Sigmoid colon (tissue), 7 donors: ENCODE measurements around the gene METAP1. TPM values are rescaled to one million over a fixed set of nuclear protein-coding genes. Genes with fewer than 3 reads are reported as not detected.

Experiments used
- DNase-seq: peaks from one replicate; pipeline ENCODE4 v3.0.0-alpha.2; 2019
- H3K27ac ChIP-seq, 4 donors: fragments of 200-600 bp; sonication (generic); one replicate each; pipeline ENCODE4 v1.5.1; 2016 to 2019; ENCODE audit warnings: mild to moderate bottlenecking in 1 of 4
- H3K27me3 ChIP-seq, 3 donors: fragments of 200-600 bp; sonication (generic); one replicate each; pipeline ENCODE4 v1.5.1; 2019; ENCODE audit warnings: mild to moderate bottlenecking in 1 of 3
- H3K36me3 ChIP-seq, 4 donors: fragments of 200-600 bp; sonication (generic); one replicate each; pipeline ENCODE4 v1.5.1; 2016 to 2019
- H3K4me1 ChIP-seq, 4 donors: fragments of 200-600 bp; sonication (generic); one replicate each; pipeline ENCODE4 v1.5.1; 2017 to 2019
- H3K4me3 ChIP-seq, 4 donors: fragments of 200-600 bp; sonication (generic); one replicate each; pipeline ENCODE4 v1.5.1; 2017 to 2019; ENCODE audit warnings: mild to moderate bottlenecking in 2 of 4, moderate library complexity in 1 of 4
- H3K9me3 ChIP-seq, 4 donors: fragments of 200-600 bp in 3 of 4; sonication (generic) in 3 of 4; one replicate each; pipeline versions ENCODE4 v1.5.1 to v1.6.1; 2013 to 2019
- CTCF ChIP-seq, 4 experiments: fragments of 450-650 bp in 3 of 4; fragments of 200-600 bp in 1 of 4; IDR thresholded peaks; one replicate each; pipeline ENCODE4 v1.5.1; 2016 to 2019; ENCODE audit warnings: antibody characterized with exemption in 4 of 4, mild to moderate bottlenecking in 3 of 4, moderate library complexity in 2 of 4
- EP300 ChIP-seq, 4 donors: sonication (generic); formaldehyde crosslinking; IDR thresholded peaks; one replicate each; pipeline ENCODE4 v1.6.1; 2017; ENCODE audit warnings: antibody characterized with exemption in 4 of 4
- POLR2A ChIP-seq, 2 donors: fragments of 450-650 bp; IDR thresholded peaks; one replicate each; pipeline ENCODE4 v1.6.1; 2016; ENCODE audit warnings: antibody characterized with exemption in 2 of 2, mild to moderate bottlenecking in 2 of 2, moderate library complexity in 2 of 2
- POLR2AphosphoS5 ChIP-seq, 4 donors: sonication (generic); formaldehyde crosslinking; IDR thresholded peaks; one replicate each; pipeline ENCODE4 v1.6.1; 2017; ENCODE audit warnings: antibody characterized with exemption in 4 of 4
- WGBS, 2 donors: extraction: QIAGEN DNeasy Blood & Tissue Kit; methylation state at CpG; one replicate each; pipeline ENCODE4 v1.1.7; 2013; 5-methylcytosine and 5-hydroxymethylcytosine counted together
- intact Hi-C: fragments of 100-400 bp; cut with DNase I; formaldehyde crosslinking; loops from one replicate; pipeline ENCODE4 v1.15.1; 2023
- polyA plus RNA-seq, 3 donors: library from polyadenylated mRNA; stranded (reverse); fragments of 200-250 nt; gene quantifications; one replicate each; pipeline ENCODE4 v1.2.3, GENCODE V29; 2013
- total RNA-seq, 4 donors: library from RNA; depleted of rRNA; stranded (reverse); fragments of >200 nt; gene quantifications; one replicate each; pipeline ENCODE4 v1.1.0, GENCODE V29; 2016
- donor health status: healthy with polysubstance abuse.
- donor health status: Bipolar disorder and iron deficiency.
- donor health status: healthy.

The METAP1 gene
- total and polyA plus RNA-seq, 7 donors: 34.2 to 56.0 (median 48.6) TPM

GRCh38 chr4:98994474-98995182, 893 bp upstream of the METAP1 start:
- Histone ChIP-seq H3K36me3 (no peaks in the 10 kb centered on the region), H3K27ac (peak overlapping the region; percentile 85 to 94 (median 91)), H3K4me1 (peaks cover 0 to 23% (median 13%) of the 10 kb centered on the region in 4 donors), H3K9me3 (no peaks in the 10 kb centered on the region), H3K27me3 (no peaks in the 10 kb centered on the region), H3K4me3 (peak overlapping the region; percentile 30 to 94 (median 82))
- no peak for DNase-seq
- WGBS, 2 donors: 44 to 53% methylated on average over 17 of the region's 17 CpGs
- intact Hi-C loops: loop anchor here (1.0 to 10.0 kb wide), 9 partner anchors 62 to 958 kb away; partner anchors contain the start of genes ADH5, EIF4E, H2AZ1 and RAP1GDS1
- no peak for TF ChIP-seq EP300 (IDR thresholded peaks at IDR 0.05)
- no peak for TF ChIP-seq POLR2AphosphoS5 (IDR thresholded peaks at IDR 0.05)
- TF ChIP-seq POLR2A (IDR thresholded peaks at IDR 0.05): no peak
- no peak for TF ChIP-seq CTCF (IDR thresholded peaks at IDR 0.05)

GRCh38 chr4:98996056-98996764, 689 bp downstream of the METAP1 start:
- Histone ChIP-seq H3K36me3 (no peaks in the 10 kb centered on the region), H3K4me1 (peaks cover 0 to 23% (median 17%) of the 10 kb centered on the region in 4 donors), H3K27me3 (no peaks in the 10 kb centered on the region), H3K27ac (peak overlapping the region; percentile 89 to 94 (median 90)), H3K4me3 (peak overlapping the region; percentile 79 to 96 (median 90)), H3K9me3 (no peaks in the 10 kb centered on the region)
- intact Hi-C loops: loop anchor here (5.0 to 10.0 kb wide), 4 partner anchors 341 to 956 kb away; partner anchors contain the start of genes H2AZ1 and TSPAN5
- WGBS, 2 donors: 1% methylated on average over 57 of the region's 57 CpGs
- no peak for DNase-seq
- TF ChIP-seq CTCF (IDR thresholded peaks at IDR 0.05) (peak in 1 of 4 experiments; percentile 8), EP300 (IDR thresholded peaks at IDR 0.05) (no peak), POLR2AphosphoS5 (IDR thresholded peaks at IDR 0.05) (no peak), POLR2A (IDR thresholded peaks at IDR 0.05) (no peak)

DNA sequence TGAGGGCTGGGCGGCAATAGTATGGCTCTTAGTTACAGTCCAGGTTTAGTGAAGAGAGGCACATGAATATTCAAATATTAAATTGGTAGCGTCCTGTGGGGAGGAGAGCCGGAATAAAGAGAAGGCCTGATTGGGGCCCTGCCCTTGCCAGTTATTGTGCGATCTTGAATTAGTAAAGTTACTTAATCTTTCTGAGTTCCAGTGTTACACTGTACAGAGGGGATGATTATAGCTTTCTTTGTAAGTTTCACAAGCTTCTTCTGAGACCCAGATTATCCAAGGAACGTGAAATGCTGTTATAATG, 1.2 kb downstream of the METAP1 start:
- Histone ChIP-seq H3K27me3 (no peaks in the 10 kb centered on the region), H3K27ac (peak overlapping the region; percentile 89 to 94 (median 90)), H3K9me3 (no peaks in the 10 kb centered on the region), H3K36me3 (no peaks in the 10 kb centered on the region), H3K4me3 (peak overlapping the region; percentile 79 to 96 (median 90)), H3K4me1 (peaks cover 0 to 23% (median 17%) of the 10 kb centered on the region in 4 donors)
- intact Hi-C loops: loop anchor here (5.0 to 10.0 kb wide), 4 partner anchors 342 to 956 kb away; partner anchors contain the start of genes H2AZ1 and TSPAN5
- WGBS, 2 donors: 17 to 44% methylated on average over 5 of the region's 5 CpGs
- no peak for TF ChIP-seq POLR2AphosphoS5 (IDR thresholded peaks at IDR 0.05)
- TF ChIP-seq EP300 (IDR thresholded peaks at IDR 0.05): no peak
- no peak for TF ChIP-seq CTCF (IDR thresholded peaks at IDR 0.05)
- TF ChIP-seq POLR2A (IDR thresholded peaks at IDR 0.05): no peak
- DNase-seq: no peak

DNA sequence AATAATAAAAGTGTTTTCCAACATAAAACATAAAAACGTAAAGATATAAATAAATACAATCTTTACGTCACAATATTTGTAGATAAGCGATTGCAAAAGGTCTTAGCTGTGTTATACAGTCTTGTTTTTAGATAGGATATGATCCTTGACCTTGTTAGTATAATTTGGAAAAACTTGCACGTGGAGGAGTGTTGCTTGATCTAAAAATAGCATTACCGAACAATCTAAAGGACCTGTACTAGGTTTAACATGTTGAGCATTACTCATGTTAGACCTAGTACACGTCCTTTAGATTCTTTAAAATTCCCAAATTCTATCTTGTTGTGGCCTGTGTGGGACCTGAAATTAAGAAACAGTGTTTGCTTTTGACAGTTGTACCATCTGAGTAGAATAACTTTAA, 1.6 kb downstream of the METAP1 start:
- no peak for DNase-seq
- no peaks in the 10 kb centered on the region for H3K27me3 ChIP-seq
- H3K27ac ChIP-seq: peak overlapping the region in 2 of 4 donors; percentile 5 to 91
- no peaks in the 10 kb centered on the region for H3K36me3 ChIP-seq
- no peaks in the 10 kb centered on the region for H3K9me3 ChIP-seq
- 16 to 57% methylated on average over 6 of the region's 6 CpGs for WGBS, 2 donors
- TF ChIP-seq CTCF (IDR thresholded peaks at IDR 0.05) (no peak), POLR2AphosphoS5 (IDR thresholded peaks at IDR 0.05) (no peak), EP300 (IDR thresholded peaks at IDR 0.05) (no peak), POLR2A (IDR thresholded peaks at IDR 0.05) (no peak)
- no peak overlapping the region for H3K4me3 ChIP-seq
- intact Hi-C loops: loop anchor here (5.0 to 10.0 kb wide), 4 partner anchors 342 to 955 kb away; partner anchors contain the start of genes H2AZ1 and TSPAN5
- H3K4me1 ChIP-seq: peaks cover 0 to 28% (median 18%) of the 10 kb centered on the region in 4 donors
